Ishikawa (cell line): ENCODE results near the gene FBXO48.

Source experiments
- CEBPB ChIP-seq: IDR thresholded peaks from 2 replicates; pipeline ENCODE4 v1.6.1; 2012
- EGR1 ChIP-seq: IDR thresholded peaks from 2 replicates; pipeline ENCODE4 v1.6.1; 2012
- EP300 ChIP-seq: IDR thresholded peaks from 2 replicates; pipeline ENCODE4 v1.6.1; 2012; ENCODE audit warnings: borderline replicate concordance
- FOXM1 ChIP-seq: IDR thresholded peaks from 2 replicates; pipeline ENCODE4 v1.6.1; 2012; ENCODE audit warnings: low read depth, borderline replicate concordance
- NFIC ChIP-seq: IDR thresholded peaks from 2 replicates; pipeline ENCODE4 v1.6.1; 2012
- RAD21 ChIP-seq: IDR thresholded peaks from 2 replicates; pipeline ENCODE4 v1.6.1; 2012; ENCODE audit warnings: low read depth
- TAF1 ChIP-seq: IDR thresholded peaks from 2 replicates; pipeline ENCODE4 v1.6.1; 2012; ENCODE audit warnings: low read depth, mild to moderate bottlenecking
- TEAD4 ChIP-seq: IDR thresholded peaks from 2 replicates; pipeline ENCODE4 v1.6.1; 2012
- YY1 ChIP-seq: IDR thresholded peaks from 2 replicates; pipeline ENCODE4 v1.6.1; 2012; ENCODE audit warnings: low read depth
- ZBTB7A ChIP-seq: IDR thresholded peaks from 2 replicates; pipeline ENCODE4 v1.6.1; 2012; ENCODE audit warnings: low read depth
- TF ChIP-seq, protein P1 (sequence below): IDR thresholded peaks from 2 replicates; pipeline ENCODE4 v1.6.1; 2012; ENCODE audit warnings: low read depth, mild to moderate bottlenecking

DNA sequence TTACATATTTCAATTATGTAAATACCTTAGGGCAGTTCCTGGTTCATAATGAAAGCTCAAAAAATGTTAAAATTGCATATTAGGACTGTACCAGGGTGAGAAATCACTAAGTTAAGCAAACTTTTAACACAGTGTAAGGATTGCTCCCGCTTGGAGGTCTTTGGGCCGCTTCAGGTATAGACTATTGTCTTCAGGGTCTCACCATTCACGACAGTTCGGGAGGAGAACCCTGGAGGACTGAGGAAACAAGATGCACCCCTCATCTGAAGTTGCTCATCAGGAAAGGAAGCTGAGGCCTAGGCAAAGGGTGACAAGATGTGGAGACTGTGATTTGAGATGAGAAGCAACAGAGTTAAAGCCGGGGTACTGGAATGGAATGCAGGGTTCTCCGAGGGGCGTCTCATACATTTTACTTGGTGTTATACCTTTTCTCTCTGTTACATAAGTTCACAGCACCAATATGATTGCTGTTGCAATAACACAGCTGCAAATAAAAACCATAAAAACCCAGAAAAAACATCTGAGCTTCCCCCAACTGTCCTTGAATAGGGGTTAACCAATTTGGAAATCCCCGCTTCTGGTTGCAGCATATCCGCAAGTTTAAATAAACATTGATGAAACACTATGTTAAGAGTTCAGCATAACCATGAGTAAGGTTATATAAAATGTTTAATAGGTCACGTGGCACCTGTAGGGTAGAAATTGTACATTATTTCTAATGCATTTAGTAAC, 40.1 kb downstream of the FBXO48 start:
- TF ChIP-seq ZBTB7A (no peak), EP300 (no peak), FOXM1 (no peak), CEBPB (no peak), NFIC (no peak), TAF1 (no peak), RAD21 (no peak), EGR1 (no peak), YY1 (no peak), TEAD4 (no peak)
- TF ChIP-seq, protein P1, sequence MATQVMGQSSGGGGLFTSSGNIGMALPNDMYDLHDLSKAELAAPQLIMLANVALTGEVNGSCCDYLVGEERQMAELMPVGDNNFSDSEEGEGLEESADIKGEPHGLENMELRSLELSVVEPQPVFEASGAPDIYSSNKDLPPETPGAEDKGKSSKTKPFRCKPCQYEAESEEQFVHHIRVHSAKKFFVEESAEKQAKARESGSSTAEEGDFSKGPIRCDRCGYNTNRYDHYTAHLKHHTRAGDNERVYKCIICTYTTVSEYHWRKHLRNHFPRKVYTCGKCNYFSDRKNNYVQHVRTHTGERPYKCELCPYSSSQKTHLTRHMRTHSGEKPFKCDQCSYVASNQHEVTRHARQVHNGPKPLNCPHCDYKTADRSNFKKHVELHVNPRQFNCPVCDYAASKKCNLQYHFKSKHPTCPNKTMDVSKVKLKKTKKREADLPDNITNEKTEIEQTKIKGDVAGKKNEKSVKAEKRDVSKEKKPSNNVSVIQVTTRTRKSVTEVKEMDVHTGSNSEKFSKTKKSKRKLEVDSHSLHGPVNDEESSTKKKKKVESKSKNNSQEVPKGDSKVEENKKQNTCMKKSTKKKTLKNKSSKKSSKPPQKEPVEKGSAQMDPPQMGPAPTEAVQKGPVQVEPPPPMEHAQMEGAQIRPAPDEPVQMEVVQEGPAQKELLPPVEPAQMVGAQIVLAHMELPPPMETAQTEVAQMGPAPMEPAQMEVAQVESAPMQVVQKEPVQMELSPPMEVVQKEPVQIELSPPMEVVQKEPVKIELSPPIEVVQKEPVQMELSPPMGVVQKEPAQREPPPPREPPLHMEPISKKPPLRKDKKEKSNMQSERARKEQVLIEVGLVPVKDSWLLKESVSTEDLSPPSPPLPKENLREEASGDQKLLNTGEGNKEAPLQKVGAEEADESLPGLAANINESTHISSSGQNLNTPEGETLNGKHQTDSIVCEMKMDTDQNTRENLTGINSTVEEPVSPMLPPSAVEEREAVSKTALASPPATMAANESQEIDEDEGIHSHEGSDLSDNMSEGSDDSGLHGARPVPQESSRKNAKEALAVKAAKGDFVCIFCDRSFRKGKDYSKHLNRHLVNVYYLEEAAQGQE = no peak
